ES-I3 (cell line): ENCODE data around the gene CABP7.

Experiments used
- H3K36me3 ChIP-seq: 2 replicates; pipeline ENCODE4 v1.6.1; 2013; ENCODE audit warnings: mild to moderate bottlenecking, low read length, control low read depth, moderate library complexity; ENCODE audit not compliant: insufficient read depth
- H3K4me1 ChIP-seq: 2 replicates; pipeline ENCODE4 v1.6.1; 2013; ENCODE audit warnings: mild to moderate bottlenecking, control low read depth, low read length; ENCODE audit not compliant: insufficient read depth
- H3K9ac ChIP-seq: 2 replicates; pipeline ENCODE4 v1.6.1; 2013; ENCODE audit warnings: low read depth, mild to moderate bottlenecking, low read length, moderate library complexity
- H3K9me3 ChIP-seq: 2 replicates; pipeline ENCODE4 v1.6.1; 2013; ENCODE audit warnings: mild to moderate bottlenecking, low read length, moderate library complexity; ENCODE audit not compliant: control insufficient read depth, insufficient read depth

The CABP7 gene

GRCh38 chr22:29707471-29707870 lies 12.3 kb upstream of the CABP7 start:
- Histone ChIP-seq H3K9ac (no peak overlapping the region), H3K36me3 (no peaks in the 10 kb centered on the region), H3K9me3 (no peaks in the 10 kb centered on the region), H3K4me1 (peaks cover 9% of the 10 kb centered on the region)

GRCh38 chr22:29710193-29710592 lies 9.6 kb upstream of the CABP7 start:
- no peak overlapping the region for H3K9ac ChIP-seq
- no peaks in the 10 kb centered on the region for H3K9me3 ChIP-seq
- H3K4me1 ChIP-seq = no peaks in the 10 kb centered on the region
- no peaks in the 10 kb centered on the region for H3K36me3 ChIP-seq

GRCh38 chr22:29710922-29711593 lies 8.7 kb upstream of the CABP7 start:
- Histone ChIP-seq H3K9me3 (no peaks in the 10 kb centered on the region), H3K9ac (no peak overlapping the region), H3K4me1 (no peaks in the 10 kb centered on the region), H3K36me3 (no peaks in the 10 kb centered on the region)

GRCh38 chr22:29712119-29712518 lies 7.7 kb upstream of the CABP7 start:
- Histone ChIP-seq H3K4me1 (no peaks in the 10 kb centered on the region), H3K36me3 (no peaks in the 10 kb centered on the region), H3K9ac (no peak overlapping the region), H3K9me3 (no peaks in the 10 kb centered on the region)

- H3K4me1 ChIP-seq = no peaks in the 10 kb centered on the region
- no peak overlapping the region for H3K9ac ChIP-seq
- H3K36me3 ChIP-seq = no peaks in the 10 kb centered on the region
These were observed 6.6 kb upstream of the CABP7 start for GRCh38 chr22:29713156-29713727.

GRCh38 chr22:29715240-29715639 lies 4.6 kb upstream of the CABP7 start:
- no peaks in the 10 kb centered on the region for H3K4me1 ChIP-seq
- H3K9me3 ChIP-seq = no peaks in the 10 kb centered on the region
- H3K36me3 ChIP-seq = no peaks in the 10 kb centered on the region
- H3K9ac ChIP-seq = no peak overlapping the region

More at GRCh38 chr22:29713156-29713727, 6.6 kb upstream of the CABP7 start:
- H3K9me3 ChIP-seq = no peaks in the 10 kb centered on the region

DNA sequence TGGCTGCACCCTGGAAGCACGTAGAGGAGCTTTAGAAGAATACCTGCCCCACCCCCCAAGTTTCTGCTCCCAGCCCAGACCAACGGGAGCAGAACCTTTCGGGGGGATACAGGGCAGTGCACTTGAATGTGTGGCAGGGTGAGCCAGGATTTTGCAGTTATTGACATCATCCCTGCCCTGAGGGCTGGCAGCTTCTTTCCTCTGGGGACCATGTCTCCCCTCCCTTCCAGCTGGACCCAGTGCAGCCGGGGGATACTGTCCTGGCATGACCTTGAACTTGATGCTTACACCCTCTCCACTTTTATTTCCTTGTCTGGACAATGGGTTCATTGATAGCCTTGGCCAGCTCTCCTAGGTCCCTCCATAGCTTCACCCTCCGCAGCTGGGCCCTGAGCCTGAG lies 4.1 kb upstream of the CABP7 start:
- no peak overlapping the region for H3K9ac ChIP-seq
- H3K4me1 ChIP-seq = no peaks in the 10 kb centered on the region
- H3K36me3 ChIP-seq = no peaks in the 10 kb centered on the region
- H3K9me3 ChIP-seq = no peaks in the 10 kb centered on the region

- Histone ChIP-seq H3K4me1 (no peaks in the 10 kb centered on the region), H3K36me3 (no peaks in the 10 kb centered on the region)
These were observed 2.8 kb upstream of the CABP7 start for GRCh38 chr22:29716814-29717545.

GRCh38 chr22:29717789-29718188 lies 2.0 kb upstream of the CABP7 start:
- Histone ChIP-seq H3K4me1 (no peaks in the 10 kb centered on the region), H3K36me3 (no peaks in the 10 kb centered on the region), H3K9ac (no peak overlapping the region)

More at GRCh38 chr22:29716814-29717545, 2.8 kb upstream of the CABP7 start:
- H3K9ac ChIP-seq = no peak overlapping the region
- no peaks in the 10 kb centered on the region for H3K9me3 ChIP-seq

DNA sequence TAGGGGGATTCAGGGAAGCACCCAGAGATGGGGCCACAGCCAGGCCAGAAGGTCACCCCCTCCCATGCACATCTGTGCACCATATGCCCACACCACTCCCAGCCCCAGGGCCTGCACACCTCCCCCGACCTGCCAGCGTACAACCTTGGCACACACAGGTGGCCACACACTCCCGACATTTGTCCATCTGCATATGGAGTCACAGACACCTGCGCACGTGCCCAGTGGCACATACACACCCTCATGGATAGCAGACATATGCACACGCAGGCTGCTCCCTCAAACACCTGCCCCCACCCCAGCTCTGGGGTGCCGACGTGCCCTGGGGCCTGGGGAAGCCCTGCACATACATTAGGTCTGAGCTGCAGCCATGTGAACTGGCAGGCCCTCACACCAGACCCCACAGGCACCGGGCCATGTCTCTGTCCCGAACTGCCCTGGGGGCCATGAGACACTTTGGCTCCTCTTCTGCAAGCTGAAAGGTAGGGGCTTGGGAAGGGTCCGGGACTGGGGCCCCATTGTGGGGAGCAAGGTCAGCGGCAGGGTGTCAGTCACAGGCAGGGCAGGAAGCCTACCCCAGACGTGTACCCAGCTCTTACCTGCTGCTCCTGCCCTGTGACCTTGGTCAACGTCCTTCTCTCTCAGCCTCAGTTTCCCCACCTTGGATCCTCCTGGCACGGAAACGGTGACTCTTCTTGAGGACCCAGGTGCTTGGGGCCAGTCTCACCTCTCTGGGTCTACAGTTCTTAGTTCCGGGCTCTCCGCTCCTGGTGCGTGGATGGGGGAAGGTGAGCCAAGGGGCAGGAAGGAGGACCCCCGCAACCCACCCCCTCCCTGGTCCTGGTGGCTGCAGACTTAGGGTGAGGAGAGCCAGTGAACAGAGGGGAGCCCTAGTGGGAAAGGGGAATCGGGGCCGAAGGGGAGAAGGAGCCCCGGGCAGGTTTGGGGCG lies 579 bp upstream of the CABP7 start:
- H3K9me3 ChIP-seq = no peaks in the 10 kb centered on the region
- H3K36me3 ChIP-seq = no peaks in the 10 kb centered on the region
- no peaks in the 10 kb centered on the region for H3K4me1 ChIP-seq
- H3K9ac ChIP-seq = no peak overlapping the region

More at GRCh38 chr22:29717789-29718188, 2.0 kb upstream of the CABP7 start:
- H3K9me3 ChIP-seq = no peaks in the 10 kb centered on the region

DNA sequence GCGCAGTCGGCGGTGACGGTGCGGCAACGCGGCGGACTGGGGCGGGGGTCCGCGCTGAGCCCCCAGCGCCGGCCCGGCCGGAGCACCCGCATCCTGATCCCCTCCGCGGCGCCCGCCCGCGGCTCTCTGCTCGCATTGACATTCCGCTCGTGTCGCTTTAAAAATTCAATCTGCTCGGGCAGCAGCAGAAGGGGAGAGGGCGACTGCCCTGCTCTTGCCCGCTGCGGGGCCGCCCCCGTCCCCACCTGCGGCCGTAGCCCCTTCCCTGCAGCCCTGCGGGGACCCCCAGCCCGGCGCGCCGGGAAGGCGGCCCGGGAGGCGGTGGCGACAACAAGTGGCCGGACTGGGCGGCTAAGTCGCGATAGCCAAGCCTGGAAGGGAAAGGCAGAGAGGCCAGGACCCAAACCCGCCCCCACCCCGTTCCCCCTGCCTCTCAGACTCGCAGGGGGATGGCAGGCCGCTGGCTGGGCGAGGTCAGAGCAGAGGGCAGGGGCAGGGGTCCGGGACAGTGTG lies 1.1 kb downstream of the CABP7 start:
- peak overlapping the region; percentile 28; the same call in 1 of the 2 replicates for H3K9ac ChIP-seq
- H3K36me3 ChIP-seq = no peaks in the 10 kb centered on the region
- H3K9me3 ChIP-seq = no peaks in the 10 kb centered on the region
- no peaks in the 10 kb centered on the region for H3K4me1 ChIP-seq

DNA sequence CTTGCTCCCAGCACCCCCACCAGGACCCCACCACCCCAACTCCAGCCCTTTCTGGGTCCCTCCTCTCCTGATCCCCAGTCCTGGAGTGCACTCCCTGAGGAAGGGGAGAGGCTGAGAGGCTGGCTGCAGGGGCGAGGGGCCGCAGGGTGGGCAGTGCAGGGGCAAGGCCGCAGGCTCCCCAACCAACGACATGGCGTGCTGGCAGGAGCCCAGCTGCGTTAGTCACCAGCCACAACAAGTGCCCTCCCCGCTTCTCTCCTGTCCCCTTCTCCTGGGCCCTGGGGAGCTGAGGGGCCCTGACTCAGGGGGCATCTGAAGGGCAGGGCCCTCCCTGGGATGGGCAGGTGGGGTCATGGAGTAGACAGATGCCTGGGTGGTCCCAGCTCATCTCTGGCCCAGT lies 2.3 kb downstream of the CABP7 start:
- Histone ChIP-seq H3K9ac (no peak overlapping the region), H3K4me1 (no peaks in the 10 kb centered on the region; the same call in 1 of the 2 replicates), H3K36me3 (no peaks in the 10 kb centered on the region), H3K9me3 (no peaks in the 10 kb centered on the region)

DNA sequence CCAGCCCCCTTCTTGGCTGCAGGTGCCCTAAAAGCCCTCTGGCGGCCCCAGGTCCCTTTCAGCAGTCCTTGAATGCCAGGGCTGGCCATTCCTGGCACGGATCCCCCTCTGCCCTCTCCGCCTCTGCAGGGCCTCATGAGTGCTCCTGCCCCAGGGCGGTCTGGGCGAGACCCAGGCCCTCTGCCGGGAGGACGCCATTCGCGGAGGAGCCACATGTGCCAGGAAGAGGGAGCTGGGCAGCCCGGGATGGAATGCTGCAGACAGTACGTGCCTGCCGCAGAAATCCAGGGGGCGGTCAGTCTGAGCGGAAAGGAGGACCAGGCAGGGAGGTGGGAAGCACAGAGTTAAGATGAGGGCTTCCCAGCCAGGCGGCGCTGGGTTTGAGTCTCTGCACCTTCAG lies 2.8 kb downstream of the CABP7 start:
- H3K9me3 ChIP-seq = no peaks in the 10 kb centered on the region
- H3K4me1 ChIP-seq = no peaks in the 10 kb centered on the region; the same call in 1 of the 2 replicates
- H3K9ac ChIP-seq = no peak overlapping the region

DNA sequence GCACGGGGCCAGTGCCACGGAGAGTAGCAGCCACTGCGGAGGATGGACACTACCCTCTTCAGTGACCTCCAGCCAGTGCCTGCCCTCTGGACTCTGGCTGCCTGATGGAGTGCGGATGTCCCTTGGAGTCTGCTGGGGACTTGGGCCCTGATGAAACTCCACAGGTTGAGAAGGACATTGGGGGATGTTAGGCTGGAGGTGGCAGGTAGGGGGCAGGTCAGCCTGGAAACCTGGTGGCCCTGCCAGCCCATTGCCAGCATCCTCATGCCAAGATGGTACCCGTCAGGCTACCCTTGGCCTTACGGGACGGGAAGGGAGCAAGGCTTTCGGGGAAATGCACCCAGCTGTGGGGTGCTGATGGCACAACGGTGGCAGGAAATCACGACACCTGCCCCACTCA lies 4.0 kb downstream of the CABP7 start:
- Histone ChIP-seq H3K4me1 (no peaks in the 10 kb centered on the region; the same call in 1 of the 2 replicates), H3K9me3 (no peaks in the 10 kb centered on the region), H3K36me3 (no peaks in the 10 kb centered on the region), H3K9ac (no peak overlapping the region)

More for the DNA sequence above, 2.8 kb downstream of the CABP7 start:
- no peaks in the 10 kb centered on the region for H3K36me3 ChIP-seq
